ENCODE data around the gene CEND1. TPM values are rescaled to one million over a fixed set of nuclear protein-coding genes. Genes with fewer than 3 reads are reported as not detected.

CEND1 gene
- total and polyA plus RNA-seq, 7 donors, result 0.09 to 0.33 (median 0.17) TPM; not detected in 3

- no peaks in the 10 kb centered on the region for H3K9me3 ChIP-seq
- H3K27me3 ChIP-seq (ENCODE audit: insufficient read depth in 3 of 3, low read length in 2 of 3), result peaks cover 0 to 37% (median 10%) of the 10 kb centered on the region in 3 donors
- 85 to 88% (median 86%) methylated on average over 9 of the region's 9 CpGs for WGBS, 3 donors
- H3K36me3 ChIP-seq (ENCODE audit: insufficient read depth in 1 of 2, low read depth in 1 of 2), result peaks cover 0 to 43% of the 10 kb centered on the region in 2 donors
- H3K4me3 ChIP-seq, result no peak overlapping the region
- no peak for DNase-seq
- intact Hi-C loops (cut with DNase I), result no loop called here
- peaks cover 46% of the 10 kb centered on the region for H3K4me1 ChIP-seq
- no peak for ATAC-seq
- H3K27ac ChIP-seq, result no peak overlapping the region
- no peak for TF ChIP-seq CTCF (IDR thresholded peaks at IDR 0.05)
Measured at GRCh38 chr11:826227-826621, 36.3 kb upstream of the CEND1 start.

GRCh38 chr11:825366-826226, 35.7 kb upstream of the CEND1 start:
- no peak overlapping the region for H3K27ac ChIP-seq
- intact Hi-C loops (cut with DNase I), result no loop called here
- WGBS, 3 donors, result 77 to 86% (median 81%) methylated on average over 12 of the region's 12 CpGs
- no peak for DNase-seq
- TF ChIP-seq CTCF (IDR thresholded peaks at IDR 0.05), result no peak
- no peak for ATAC-seq
- peaks cover 53% of the 10 kb centered on the region for H3K4me1 ChIP-seq
- H3K4me3 ChIP-seq, result no peak overlapping the region
- H3K27me3 ChIP-seq (ENCODE audit: insufficient read depth in 3 of 3, low read length in 2 of 3), result peaks cover 0 to 35% (median 10%) of the 10 kb centered on the region in 3 donors
- peaks cover 0 to 43% of the 10 kb centered on the region in 2 donors for H3K36me3 ChIP-seq (ENCODE audit: insufficient read depth in 1 of 2, low read depth in 1 of 2)
- no peaks in the 10 kb centered on the region for H3K9me3 ChIP-seq

GRCh38 chr11:824942-825341, 35.1 kb upstream of the CEND1 start:
- Histone ChIP-seq H3K4me3 (no peak overlapping the region), H3K4me1 (peaks cover 53% of the 10 kb centered on the region), H3K36me3 (ENCODE audit: insufficient read depth in 1 of 2, low read depth in 1 of 2) (peaks cover 0 to 43% of the 10 kb centered on the region in 2 donors), H3K27me3 (ENCODE audit: insufficient read depth in 3 of 3, low read length in 2 of 3) (peaks cover 0 to 30% (median 9%) of the 10 kb centered on the region in 3 donors), H3K27ac (peak overlapping the region; percentile 2), H3K9me3 (no peaks in the 10 kb centered on the region)
- intact Hi-C loops (cut with DNase I), result no loop called here
- WGBS, 3 donors, result 65 to 77% (median 67%) methylated on average over 11 of the region's 11 CpGs
- no peak for TF ChIP-seq CTCF (IDR thresholded peaks at IDR 0.05)
- ATAC-seq (no peak), DNase-seq (no peak)

- Histone ChIP-seq H3K9me3 (no peaks in the 10 kb centered on the region), H3K4me1 (peaks cover 47% of the 10 kb centered on the region), H3K4me3 (no peak overlapping the region), H3K27ac (peak overlapping the region; percentile 55), H3K27me3 (ENCODE audit: insufficient read depth in 3 of 3, low read length in 2 of 3) (peaks cover 0 to 25% (median 7%) of the 10 kb centered on the region in 3 donors), H3K36me3 (ENCODE audit: insufficient read depth in 1 of 2, low read depth in 1 of 2) (peaks cover 0 to 43% of the 10 kb centered on the region in 2 donors)
- ATAC-seq, result peak in 2 of 4 donors; percentile 16 to 25
- peak; percentile 63 to 83 for DNase-seq
- TF ChIP-seq CTCF (IDR thresholded peaks at IDR 0.05), result no peak
- intact Hi-C loops (cut with DNase I), result no loop called here
- WGBS, 3 donors, result 53 to 56% (median 54%) methylated on average over 48 to 59 of the region's 59 CpGs
Measured at GRCh38 chr11:824292-824880, 34.5 kb upstream of the CEND1 start.
